Measurements from ENCODE around the gene C14orf132.

DNA sequence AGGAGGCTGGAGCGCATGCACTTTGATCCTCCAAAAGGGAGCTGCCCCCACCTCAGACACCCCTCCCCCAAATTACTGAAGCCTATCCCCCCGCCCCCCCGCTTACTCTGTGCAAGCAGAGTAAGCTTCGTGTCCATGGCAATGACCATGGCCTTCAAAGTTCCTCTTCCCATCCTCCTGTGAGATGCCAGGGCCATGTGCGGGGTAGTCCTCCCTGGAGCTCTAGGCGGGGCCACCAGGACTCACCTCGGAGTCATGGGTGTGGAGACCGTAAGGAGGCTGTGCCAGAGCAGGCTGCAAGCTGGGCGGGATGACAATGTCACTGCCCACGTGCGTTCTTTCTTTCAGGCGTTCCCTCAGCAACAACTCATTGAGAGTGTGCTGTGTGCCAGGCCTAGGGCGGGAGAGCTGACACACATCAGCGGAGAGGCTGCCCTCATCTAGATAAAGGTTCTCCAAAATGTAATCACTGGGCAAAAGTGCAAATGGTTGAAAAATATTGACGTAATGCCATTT is 66.8 kb downstream of the C14orf132 start:
- TF ChIP-seq CTCF (IDR thresholded peaks at IDR 0.05) (no peak), POLR2A (IDR thresholded peaks at IDR 0.05) (no peak)

Data from Peyer's patch (tissue), 4 donors.